Osteocyte (in vitro differentiated cells): ENCODE results near the gene GRM4. TPM values are rescaled to one million over a fixed set of nuclear protein-coding genes. Genes with fewer than 3 reads are reported as not detected.

ENCODE experiments used
- DNase-seq: peaks from one replicate; pipeline ENCODE4 v3.0.0; 2021; ENCODE audit warnings: mixed read lengths; ENCODE audit not compliant: unreplicated experiment; ENCODE audit errors: extremely low spot score
- H3K27ac Mint-ChIP-seq: one replicate; pipeline ENCODE4 v1.8.0; 2021; ENCODE audit warnings: mild to moderate bottlenecking, mixed read lengths; ENCODE audit not compliant: unreplicated experiment
- H3K27me3 Mint-ChIP-seq: one replicate; pipeline ENCODE4 v1.8.0; 2021; ENCODE audit warnings: mixed read lengths; ENCODE audit not compliant: unreplicated experiment
- H3K36me3 Mint-ChIP-seq: one replicate; pipeline ENCODE4 v1.8.0; 2021; ENCODE audit warnings: mixed read lengths; ENCODE audit not compliant: unreplicated experiment
- H3K4me1 Mint-ChIP-seq: one replicate; pipeline ENCODE4 v1.8.0; 2021; ENCODE audit warnings: mixed read lengths; ENCODE audit not compliant: unreplicated experiment
- H3K4me3 Mint-ChIP-seq: one replicate; pipeline ENCODE4 v1.8.0; 2021; ENCODE audit warnings: mild to moderate bottlenecking, moderate library complexity, mixed read lengths; ENCODE audit not compliant: unreplicated experiment
- H3K9me3 Mint-ChIP-seq: one replicate; pipeline ENCODE4 v1.8.0; 2021; ENCODE audit warnings: mixed read lengths; ENCODE audit not compliant: unreplicated experiment
- CTCF ChIP-seq: fragments of 200-600 bp; sonication (generic); IDR thresholded peaks from 2 replicates; pipeline ENCODE4 v1.5.0; 2021; ENCODE audit warnings: antibody characterized with exemption, mild to moderate bottlenecking, moderate library complexity
- total RNA-seq: library from RNA; stranded (reverse); gene quantifications from 2 replicates; pipeline ENCODE4 v1.2.1, GENCODE V29; 2021

The GRM4 gene
- total RNA-seq, 1 donor from 2014 or later: 0.40 TPM

DNA sequence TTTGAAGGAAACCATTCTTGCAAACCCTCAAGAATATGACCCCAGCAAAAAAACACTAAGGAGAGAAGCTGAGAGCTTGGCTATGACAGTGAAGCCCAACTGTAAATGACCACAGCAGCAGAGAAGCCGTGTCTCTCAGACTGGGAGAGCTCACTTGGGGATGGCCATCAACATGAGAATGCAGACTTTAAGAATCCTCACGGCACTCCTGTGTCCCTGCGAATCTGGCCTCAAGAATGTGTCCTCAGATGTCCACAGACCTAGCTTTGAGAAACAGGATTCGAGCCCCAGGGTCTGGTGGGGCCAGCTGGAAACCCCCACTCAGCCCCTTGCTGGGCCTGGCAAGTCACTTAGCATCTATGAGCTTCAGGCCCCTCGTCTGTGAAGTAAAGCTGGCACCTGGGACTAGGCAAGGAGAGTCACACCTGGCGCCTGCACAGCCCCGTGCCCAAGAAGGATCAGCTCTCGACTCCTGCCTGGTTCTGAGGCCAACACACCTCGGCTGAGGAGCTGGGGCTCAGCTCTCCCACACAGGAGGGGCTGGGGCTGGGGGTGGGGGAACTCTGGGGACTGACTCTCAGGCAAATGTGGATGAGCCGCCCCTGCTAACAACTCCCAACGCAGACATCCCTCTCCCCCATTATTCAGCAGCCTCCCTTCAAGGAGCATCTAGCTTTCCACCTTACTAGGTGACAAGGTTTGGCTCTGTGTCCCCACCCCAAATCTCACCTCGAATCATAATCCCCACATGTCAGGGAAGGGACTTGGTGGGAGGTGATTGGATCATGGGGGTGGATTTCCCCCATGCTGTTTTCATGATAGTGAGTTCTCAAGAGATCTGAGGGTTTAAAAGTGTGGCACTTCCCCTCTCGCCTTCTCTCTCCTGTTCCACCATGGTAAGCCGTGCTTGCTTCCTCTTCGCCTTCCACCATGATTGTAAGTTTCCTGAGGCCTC, 97.7 kb downstream of the GRM4 start:
- H3K27ac Mint-ChIP-seq: no peak overlapping the region
- DNase-seq: no peak
- no peaks in the 10 kb centered on the region for H3K9me3 Mint-ChIP-seq
- peaks cover 33% of the 10 kb centered on the region for H3K27me3 Mint-ChIP-seq
- TF ChIP-seq CTCF: no peak
- no peaks in the 10 kb centered on the region for H3K4me1 Mint-ChIP-seq
- no peaks in the 10 kb centered on the region for H3K36me3 Mint-ChIP-seq
- H3K4me3 Mint-ChIP-seq: no peak overlapping the region

GRCh38 chr6:34046617-34047016, 99.3 kb downstream of the GRM4 start:
- no peaks in the 10 kb centered on the region for H3K36me3 Mint-ChIP-seq
- H3K27me3 Mint-ChIP-seq: peaks cover 30% of the 10 kb centered on the region
- no peaks in the 10 kb centered on the region for H3K9me3 Mint-ChIP-seq
- no peak overlapping the region for H3K27ac Mint-ChIP-seq
- no peaks in the 10 kb centered on the region for H3K4me1 Mint-ChIP-seq
- no peak for TF ChIP-seq CTCF
- no peak for DNase-seq
- no peak overlapping the region for H3K4me3 Mint-ChIP-seq

- no peaks in the 10 kb centered on the region for H3K4me1 Mint-ChIP-seq
- no peak overlapping the region for H3K4me3 Mint-ChIP-seq
- no peak overlapping the region for H3K27ac Mint-ChIP-seq
Measured at GRCh38 chr6:34045771-34046170, 100.1 kb downstream of the GRM4 start.

GRCh38 chr6:34044945-34045595, 100.8 kb downstream of the GRM4 start:
- Mint-ChIP-seq H3K27ac (no peak overlapping the region), H3K27me3 (peaks cover 25% of the 10 kb centered on the region)

More at GRCh38 chr6:34045771-34046170, 100.1 kb downstream of the GRM4 start:
- peaks cover 27% of the 10 kb centered on the region for H3K27me3 Mint-ChIP-seq
- TF ChIP-seq CTCF: no peak
- no peaks in the 10 kb centered on the region for H3K9me3 Mint-ChIP-seq
- DNase-seq: no peak
- no peaks in the 10 kb centered on the region for H3K36me3 Mint-ChIP-seq

More at GRCh38 chr6:34044945-34045595, 100.8 kb downstream of the GRM4 start:
- H3K9me3 Mint-ChIP-seq: no peaks in the 10 kb centered on the region
- no peak for TF ChIP-seq CTCF
- no peaks in the 10 kb centered on the region for H3K4me1 Mint-ChIP-seq
- no peak overlapping the region for H3K4me3 Mint-ChIP-seq
- no peaks in the 10 kb centered on the region for H3K36me3 Mint-ChIP-seq
- DNase-seq: no peak
